Breast epithelium (tissue), 3 donors: ENCODE measurements around the gene SSR3.

ENCODE experiments used
- CTCF ChIP-seq, 3 donors: fragments of 450-650 bp; IDR thresholded peaks; one replicate each; pipeline ENCODE4 v1.5.1; 2016 to 2017; ENCODE audit warnings: antibody characterized with exemption in 3 of 3, mild to moderate bottlenecking in 3 of 3, moderate library complexity in 3 of 3
- POLR2AphosphoS5 ChIP-seq, 3 donors: sonication (generic); formaldehyde crosslinking; IDR thresholded peaks; one replicate each; pipeline ENCODE4 v1.6.1; 2017; ENCODE audit warnings: antibody characterized with exemption in 3 of 3

GRCh38 chr3:156551261-156551660 is 3.7 kb downstream of the SSR3 start:
- TF ChIP-seq POLR2AphosphoS5 (IDR thresholded peaks at IDR 0.05): no peak
- no peak for TF ChIP-seq CTCF (IDR thresholded peaks at IDR 0.05)
